GM12872 (cell line): ENCODE results near the gene ZBTB20.

Experiments used
- TF ChIP-seq, protein P1 (sequence below): IDR thresholded peaks from 3 replicates; pipeline ENCODE4 v1.5.1; 2011; ENCODE audit warnings: low read depth, mild to moderate bottlenecking, low read length, moderate library complexity; ENCODE audit not compliant: insufficient read depth

ZBTB20 gene

DNA sequence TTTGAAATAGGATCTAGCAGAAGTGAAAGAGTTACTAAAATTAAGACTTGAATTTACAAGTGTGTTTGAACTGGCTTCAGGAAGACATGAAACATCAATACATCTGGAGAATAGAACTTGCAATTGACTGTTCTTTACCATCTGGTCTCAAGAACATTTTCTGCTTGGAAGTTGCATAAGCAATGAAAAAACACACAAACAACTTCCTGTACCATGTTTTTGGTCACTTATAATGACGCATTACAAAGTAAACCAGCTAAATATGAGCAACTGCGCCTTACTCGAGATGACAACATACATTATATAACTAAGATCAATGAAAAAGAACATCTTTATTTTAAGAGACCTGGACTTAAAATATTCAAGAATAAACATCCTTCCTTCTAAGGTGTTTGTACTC is 740.8 kb downstream of the ZBTB20 start:
- TF ChIP-seq, protein P1, sequence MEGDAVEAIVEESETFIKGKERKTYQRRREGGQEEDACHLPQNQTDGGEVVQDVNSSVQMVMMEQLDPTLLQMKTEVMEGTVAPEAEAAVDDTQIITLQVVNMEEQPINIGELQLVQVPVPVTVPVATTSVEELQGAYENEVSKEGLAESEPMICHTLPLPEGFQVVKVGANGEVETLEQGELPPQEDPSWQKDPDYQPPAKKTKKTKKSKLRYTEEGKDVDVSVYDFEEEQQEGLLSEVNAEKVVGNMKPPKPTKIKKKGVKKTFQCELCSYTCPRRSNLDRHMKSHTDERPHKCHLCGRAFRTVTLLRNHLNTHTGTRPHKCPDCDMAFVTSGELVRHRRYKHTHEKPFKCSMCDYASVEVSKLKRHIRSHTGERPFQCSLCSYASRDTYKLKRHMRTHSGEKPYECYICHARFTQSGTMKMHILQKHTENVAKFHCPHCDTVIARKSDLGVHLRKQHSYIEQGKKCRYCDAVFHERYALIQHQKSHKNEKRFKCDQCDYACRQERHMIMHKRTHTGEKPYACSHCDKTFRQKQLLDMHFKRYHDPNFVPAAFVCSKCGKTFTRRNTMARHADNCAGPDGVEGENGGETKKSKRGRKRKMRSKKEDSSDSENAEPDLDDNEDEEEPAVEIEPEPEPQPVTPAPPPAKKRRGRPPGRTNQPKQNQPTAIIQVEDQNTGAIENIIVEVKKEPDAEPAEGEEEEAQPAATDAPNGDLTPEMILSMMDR = no peak

DNA sequence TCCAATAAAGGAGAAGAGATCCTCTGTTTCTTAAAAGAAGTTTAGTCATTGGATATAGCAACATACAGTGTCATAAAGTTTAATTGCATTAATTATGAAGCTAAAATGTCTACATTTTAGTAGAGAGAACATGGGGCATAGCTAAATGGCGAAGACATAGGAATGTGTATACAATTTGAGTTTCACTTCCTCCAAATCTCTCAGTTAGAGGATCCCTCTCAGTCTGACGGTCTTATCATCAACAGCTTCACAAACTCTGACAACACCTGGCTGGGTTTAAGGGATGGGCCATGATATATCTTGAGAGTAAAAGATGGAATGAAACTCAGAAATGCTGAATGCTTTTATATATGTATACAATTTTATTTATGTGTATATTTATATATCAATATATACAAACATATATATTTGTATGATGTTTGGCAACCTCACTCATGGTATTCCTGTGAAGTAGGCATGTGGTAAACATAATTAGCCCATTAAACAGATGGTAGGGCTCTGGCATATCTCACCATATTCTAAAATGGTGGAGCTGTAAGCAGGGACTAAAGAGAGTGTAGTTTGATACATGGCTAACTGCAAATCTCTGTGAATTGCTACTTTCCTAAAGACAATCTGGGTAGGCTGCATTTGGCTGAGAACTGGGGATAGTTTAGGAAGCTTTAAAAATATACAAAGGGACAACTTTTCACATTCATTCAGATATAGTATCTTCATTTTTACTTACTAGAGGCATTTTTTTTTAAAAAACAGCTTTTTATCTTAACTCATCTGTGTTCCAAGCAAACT is 741.7 kb downstream of the ZBTB20 start:
- TF ChIP-seq, protein P1 = no peak

DNA sequence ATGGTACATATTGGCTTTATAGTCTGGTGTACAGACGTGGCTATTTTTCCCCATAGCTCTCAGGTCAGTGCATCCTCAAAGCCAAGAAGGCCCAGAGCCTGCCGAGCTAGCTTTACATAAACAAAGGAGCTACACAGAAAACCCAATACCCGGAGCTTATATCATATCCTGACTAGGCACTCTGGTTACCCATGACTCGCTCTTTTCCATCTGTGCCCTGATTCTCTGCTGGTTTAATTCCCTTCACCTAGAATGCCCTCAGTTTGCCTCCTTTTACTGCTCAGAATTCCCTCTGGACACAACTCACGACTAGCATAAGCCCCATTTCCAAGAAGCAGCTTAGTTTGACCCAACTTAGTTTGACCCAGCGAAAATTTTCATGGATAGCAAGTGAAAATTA is 742.5 kb downstream of the ZBTB20 start:
- TF ChIP-seq, protein P1 = no peak

DNA sequence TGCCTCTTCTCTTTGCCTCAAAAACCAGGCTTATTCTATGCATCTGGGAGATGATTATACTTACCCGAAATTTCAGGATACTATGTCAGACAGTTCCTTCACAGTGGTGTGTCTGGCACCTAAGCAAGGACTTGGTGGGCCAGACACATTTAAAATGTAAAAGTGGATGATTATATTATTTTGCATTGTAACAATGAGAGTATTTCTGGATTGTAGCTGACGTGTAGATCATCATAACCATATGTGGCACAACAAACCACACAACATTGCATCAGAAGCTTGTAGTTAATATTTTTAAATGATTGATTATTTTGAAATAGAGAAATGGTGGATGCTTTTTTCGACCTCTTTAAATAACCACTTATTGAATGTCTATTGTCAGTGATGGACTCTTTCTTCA is 744.2 kb downstream of the ZBTB20 start:
- TF ChIP-seq, protein P1 = no peak

- TF ChIP-seq, protein P1 = no peak
These were observed 745.7 kb downstream of the ZBTB20 start for GRCh38 chr3:114401346-114401745.

- TF ChIP-seq, protein P1 = no peak
These were observed 746.7 kb downstream of the ZBTB20 start for GRCh38 chr3:114400371-114400770.

DNA sequence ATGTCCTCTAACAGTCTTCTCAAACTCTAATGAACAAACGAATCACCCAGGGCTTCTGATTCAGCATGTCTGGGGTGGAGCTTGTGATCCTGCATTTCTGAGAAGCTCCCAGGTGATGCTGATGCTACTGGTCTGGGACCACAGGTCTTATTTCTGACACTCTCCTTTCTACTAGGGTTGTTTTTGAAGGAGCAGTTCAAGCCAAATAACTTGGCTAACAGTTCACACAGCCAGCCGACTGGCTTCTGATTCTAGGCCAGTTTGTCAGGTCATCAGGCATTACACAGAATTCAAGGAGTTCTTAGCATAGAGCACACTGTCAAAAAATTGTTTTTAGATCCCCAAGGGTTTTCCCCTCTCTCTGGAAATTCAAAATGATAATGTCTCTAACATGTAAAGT is 752.5 kb downstream of the ZBTB20 start:
- TF ChIP-seq, protein P1 = no peak
